ENCODE data around the gene CPZ.

DNA sequence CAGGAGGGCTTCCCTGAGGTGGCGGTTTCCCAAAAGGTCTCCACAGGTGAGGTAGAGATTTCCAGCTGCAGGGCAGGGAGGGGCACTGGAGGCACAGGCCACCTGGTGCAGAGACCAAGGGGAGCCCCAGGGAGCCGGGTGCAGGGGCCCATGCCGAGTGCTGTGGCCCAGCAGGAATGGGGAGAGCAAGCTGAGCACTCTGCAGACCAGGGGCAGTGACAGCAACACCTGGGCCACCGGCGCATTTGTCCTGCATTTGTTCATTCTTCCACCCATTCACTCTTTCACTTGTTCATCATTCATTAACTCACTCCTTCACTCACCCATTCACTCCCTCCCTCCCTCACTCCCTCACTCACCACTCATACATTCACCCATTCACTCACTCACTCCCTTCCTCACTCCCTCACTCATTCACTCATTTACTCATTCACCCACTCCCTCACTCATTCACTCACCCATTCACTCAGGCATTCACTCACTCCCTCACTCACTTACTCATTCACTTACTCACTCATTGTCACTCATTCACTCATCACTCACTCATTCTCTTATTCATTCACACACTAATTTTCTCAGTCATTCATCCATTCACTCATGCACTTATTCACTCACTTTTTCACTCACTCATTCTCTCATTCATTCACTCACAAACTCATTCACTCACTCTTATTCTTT is 16.3 kb downstream of the CPZ start:
- peak; percentile 61 for TF ChIP-seq POLR2AphosphoS5 (IDR thresholded peaks at IDR 0.05; ENCODE audit: low read depth, low read length)
- peak; percentile 22; the same call in 1 of the 2 replicates for TF ChIP-seq TAF1 (IDR thresholded peaks at IDR 0.05; ENCODE audit: borderline replicate concordance, insufficient read depth, low read length)

Measured in PFSK-1 (cell line).